ENCODE results near the gene ZNF804A.

ZNF804A gene

GRCh38 chr2:184560603-184561002, 37.7 kb upstream of the ZNF804A start:
- DNase-seq (ENCODE audit: extremely low read depth, low read depth) = no peak
- no peak for TF ChIP-seq CTCF (IDR thresholded peaks at IDR 0.05; ENCODE audit: low read depth, low read length)

GRCh38 chr2:184562532-184562931, 35.8 kb upstream of the ZNF804A start:
- DNase-seq (ENCODE audit: extremely low read depth, low read depth) = no peak
- TF ChIP-seq CTCF (IDR thresholded peaks at IDR 0.05; ENCODE audit: low read depth, low read length) = no peak

GRCh38 chr2:184564092-184564491, 34.2 kb upstream of the ZNF804A start:
- no peak for DNase-seq (ENCODE audit: extremely low read depth, low read depth)
- TF ChIP-seq CTCF (IDR thresholded peaks at IDR 0.05; ENCODE audit: low read depth, low read length) = no peak

GRCh38 chr2:184566716-184567115, 31.6 kb upstream of the ZNF804A start:
- no peak for TF ChIP-seq CTCF (IDR thresholded peaks at IDR 0.05; ENCODE audit: low read depth, low read length)
- DNase-seq (ENCODE audit: extremely low read depth, low read depth) = no peak

GRCh38 chr2:184577056-184577455, 21.3 kb upstream of the ZNF804A start:
- no peak for DNase-seq (ENCODE audit: extremely low read depth, low read depth)
- TF ChIP-seq CTCF (IDR thresholded peaks at IDR 0.05; ENCODE audit: low read depth, low read length) = no peak

GRCh38 chr2:184577743-184578142, 20.6 kb upstream of the ZNF804A start:
- TF ChIP-seq CTCF (IDR thresholded peaks at IDR 0.05; ENCODE audit: low read depth, low read length) = no peak

GRCh38 chr2:184579226-184579625, 19.1 kb upstream of the ZNF804A start:
- no peak for TF ChIP-seq CTCF (IDR thresholded peaks at IDR 0.05; ENCODE audit: low read depth, low read length)
- DNase-seq (ENCODE audit: extremely low read depth, low read depth) = no peak

More at GRCh38 chr2:184577743-184578142, 20.6 kb upstream of the ZNF804A start:
- no peak for DNase-seq (ENCODE audit: extremely low read depth, low read depth)
